GM21526 (cell line): Measurements from ENCODE around the gene DDX56.
"Not testable (repeated sequence)": the region's sequence is repeated elsewhere in the genome, so short reads cannot be mapped to it uniquely, and the experiment has no call there.

Experiments
- ATAC-seq: cut with Tn5 transposase; IDR thresholded peaks from one replicate; pipeline ENCODE4 v1.9.1; 2021; ENCODE audit warnings: moderate library complexity; ENCODE audit not compliant: unreplicated experiment, low FRiP score

DDX56 gene

GRCh38 chr7:44599222-44599621 is 25.5 kb upstream of the DDX56 start:
- no peak for ATAC-seq

DNA sequence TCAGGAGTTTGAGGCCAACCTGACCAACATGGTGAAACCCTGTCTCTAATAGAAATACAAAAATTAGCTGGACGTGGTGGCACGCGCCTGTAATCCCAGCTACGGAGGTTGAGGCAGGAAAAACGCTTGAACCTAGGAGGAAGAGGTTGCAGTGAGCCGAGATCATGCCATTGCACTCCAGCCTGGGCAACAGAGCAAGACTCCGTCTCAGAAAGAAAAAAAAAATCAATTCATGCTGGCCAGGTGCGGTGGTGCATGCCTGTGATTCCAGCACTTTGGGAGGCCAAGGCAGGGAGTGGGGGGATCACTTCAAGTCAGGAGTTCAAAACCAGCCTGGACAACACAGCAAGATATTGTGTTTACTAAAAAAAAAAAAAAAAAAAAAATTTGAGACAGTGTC is 23.5 kb upstream of the DDX56 start:
- not testable (repeated sequence) for ATAC-seq

DNA sequence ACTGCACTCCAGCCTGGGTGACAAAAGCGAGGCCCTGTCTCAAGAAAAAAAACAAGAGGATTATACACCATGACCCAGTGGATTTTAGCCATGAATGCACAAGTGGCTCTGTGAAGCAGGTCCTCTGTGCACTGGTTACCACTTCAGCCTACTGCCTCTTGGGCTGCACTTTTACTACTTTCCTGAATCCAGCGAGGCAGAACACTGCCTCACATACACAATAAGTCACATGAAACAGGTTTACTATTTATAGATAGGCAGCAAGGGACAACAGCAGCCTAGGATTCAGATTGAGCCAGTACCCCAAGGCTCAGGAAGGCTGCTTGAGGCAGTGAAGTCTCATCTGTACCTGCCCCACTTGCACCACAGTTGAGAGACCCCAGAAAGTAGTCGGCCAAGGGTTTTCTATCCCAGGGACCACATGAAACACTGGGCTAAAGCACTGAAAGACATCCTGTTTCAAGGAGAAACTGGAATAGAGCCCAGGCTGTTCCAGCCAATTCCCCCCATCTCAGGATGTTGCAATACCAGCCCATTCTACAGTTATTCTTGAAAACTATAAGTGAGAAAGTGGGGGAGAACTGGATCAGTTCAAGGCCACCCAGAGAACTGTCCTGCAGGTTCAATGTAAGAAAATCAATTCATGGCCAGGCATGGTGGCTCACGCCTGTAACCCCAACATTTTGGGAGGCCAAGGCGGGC is 22.4 kb upstream of the DDX56 start:
- no peak for ATAC-seq

DNA sequence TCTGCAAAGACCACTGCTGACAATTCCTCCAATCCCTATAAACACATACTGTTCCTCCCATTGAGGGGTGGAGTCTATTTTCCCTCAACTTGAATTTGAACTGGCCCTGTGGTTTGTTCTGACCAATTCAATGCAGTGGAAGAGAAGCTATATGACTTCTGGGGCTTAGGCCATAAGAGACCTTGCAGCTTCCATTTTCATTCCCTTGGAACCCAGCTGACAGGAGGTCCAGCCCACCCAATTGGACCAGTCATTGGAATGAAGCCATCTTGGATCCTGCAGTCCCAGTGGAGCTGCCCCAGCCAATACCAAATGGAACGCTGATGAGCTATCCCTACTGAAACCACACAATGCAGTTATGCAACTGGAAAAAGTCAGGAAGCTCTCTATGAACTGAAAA is 17.2 kb upstream of the DDX56 start:
- no peak for ATAC-seq

- no peak for ATAC-seq
These were observed 14.4 kb upstream of the DDX56 start for GRCh38 chr7:44587843-44588711.

GRCh38 chr7:44583146-44583865 is 9.6 kb upstream of the DDX56 start:
- ATAC-seq, result no peak

DNA sequence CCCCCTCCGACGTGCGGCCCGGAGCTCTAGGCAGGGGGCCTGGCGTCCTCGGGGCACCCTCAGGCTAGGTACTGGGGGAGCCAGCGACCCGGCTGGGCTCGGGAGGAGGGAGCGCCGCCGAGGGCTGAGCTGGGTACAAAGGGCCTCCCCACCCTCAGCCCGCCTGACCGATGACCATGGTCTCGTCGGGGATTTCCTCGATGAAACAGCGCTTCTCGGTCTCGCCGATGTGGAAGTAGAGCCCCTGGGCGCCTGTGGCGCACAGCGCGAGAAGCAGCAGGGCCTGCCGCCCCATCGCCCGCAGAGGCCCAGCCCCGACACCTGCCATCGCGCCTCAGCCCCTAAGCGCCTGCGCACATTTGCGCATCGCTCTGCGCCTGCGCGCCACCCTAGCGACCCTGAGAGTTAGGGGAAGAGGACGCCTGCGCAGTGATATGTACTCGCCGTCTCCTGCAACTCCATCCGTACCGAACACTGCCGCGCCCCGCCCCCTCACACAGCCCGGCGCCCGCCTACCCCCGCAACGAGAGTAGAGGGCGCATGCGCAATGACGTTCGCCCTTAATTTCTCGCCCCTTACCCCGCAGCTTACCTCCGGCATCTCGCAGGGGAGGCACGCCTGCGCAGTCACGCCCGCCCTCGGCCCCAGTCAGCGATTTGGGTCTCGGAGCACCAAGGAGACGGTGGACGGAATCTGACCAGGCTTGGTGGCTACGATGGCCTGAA is 8.3 kb upstream of the DDX56 start, which contains the start of gene TMED4:
TMED4 (minus strand) TSS at position 353 of the 725 bp plus-strand sequence; CDS start at position 328, 25 bp downstream.
- peak; percentile 81 for ATAC-seq

DNA sequence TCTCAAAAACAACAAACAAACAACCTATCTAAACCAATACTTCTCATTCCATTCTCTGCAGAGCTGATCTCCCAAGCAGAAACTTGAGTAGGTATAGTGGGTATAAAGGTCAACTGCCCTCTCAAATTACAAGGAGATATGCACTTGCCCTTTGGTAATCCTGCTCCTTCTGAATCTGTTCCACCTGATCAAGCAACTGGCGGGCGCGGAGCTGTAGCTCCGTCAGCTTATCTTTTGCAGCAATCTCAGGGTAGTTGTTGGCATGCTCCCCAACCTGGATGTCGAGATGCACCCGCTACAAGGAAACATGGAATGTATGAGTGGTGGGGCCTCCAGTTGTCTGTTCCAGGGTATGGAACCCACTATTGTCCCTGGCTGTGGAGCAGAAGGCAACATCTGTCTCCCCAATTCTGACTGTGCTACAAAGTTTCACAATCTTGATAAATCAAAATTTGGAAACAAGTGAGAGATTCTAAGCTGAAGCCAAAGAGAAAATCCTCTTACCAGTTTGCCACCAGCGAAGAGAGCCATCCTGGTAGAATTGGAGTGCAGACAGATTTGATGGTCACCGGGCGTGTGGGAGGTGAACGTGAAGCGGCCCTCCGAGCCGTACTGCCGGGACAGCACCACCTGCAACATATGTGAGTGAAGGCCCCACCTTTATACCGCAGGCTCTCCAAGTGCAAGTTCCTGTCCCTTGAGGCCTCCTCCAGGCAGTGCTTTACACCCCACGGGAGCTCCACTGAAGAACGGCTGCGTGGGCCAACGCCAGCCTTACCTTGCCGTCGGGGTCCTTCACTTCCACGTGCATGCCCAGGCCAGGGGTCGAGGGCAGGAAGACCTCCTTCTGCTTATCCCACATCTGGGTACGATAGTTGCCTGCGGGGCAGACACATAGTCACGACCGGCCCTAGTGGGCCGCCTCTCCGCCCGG is 7.5 kb upstream of the DDX56 start:
- peak; percentile 31 for ATAC-seq

GRCh38 chr7:44576228-44576627 is 2.5 kb upstream of the DDX56 start:
- ATAC-seq, result no peak

DNA sequence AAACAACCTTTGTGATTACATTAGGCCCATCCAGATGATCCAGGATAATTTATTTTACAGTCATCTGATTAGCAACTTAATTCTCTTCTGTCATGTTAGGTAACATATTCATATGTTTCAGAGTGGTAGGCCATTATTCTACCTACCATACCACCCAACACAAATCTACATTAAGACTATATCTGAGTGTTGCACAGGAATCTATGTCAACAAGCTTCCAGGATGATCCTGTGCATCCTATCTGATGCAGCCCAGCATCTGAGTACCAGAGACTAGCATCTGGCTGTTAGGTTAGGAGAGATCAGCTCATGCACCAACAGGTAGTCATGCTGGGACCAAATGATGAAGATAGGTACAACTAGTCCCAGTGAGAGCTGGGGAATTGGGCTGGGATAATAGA is 1.3 kb upstream of the DDX56 start:
- ATAC-seq, result no peak

GRCh38 chr7:44574287-44574872 is 672 bp upstream of the DDX56 start:
- ATAC-seq, result no peak

GRCh38 chr7:44572771-44573170 is 937 bp downstream of the DDX56 start:
- no peak for ATAC-seq

DNA sequence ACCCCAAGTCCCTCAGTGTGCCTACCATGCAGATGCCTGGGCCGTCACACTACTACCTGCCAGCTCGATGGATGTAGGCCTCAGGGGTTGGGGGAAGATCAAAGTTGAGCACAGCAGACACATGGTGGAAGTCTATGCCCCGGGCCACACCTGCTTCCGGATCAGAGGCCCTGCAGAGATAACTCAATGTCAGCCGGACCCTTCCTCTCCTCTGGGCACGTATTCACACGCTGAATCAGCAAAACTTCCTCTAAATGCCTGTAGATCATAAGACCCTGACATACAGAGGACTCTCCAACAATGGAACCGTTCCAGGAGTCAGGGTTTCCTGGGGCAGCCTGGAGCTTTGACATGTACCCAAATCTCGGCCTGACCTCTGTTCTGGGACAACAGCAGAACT is 3.7 kb downstream of the DDX56 start:
- no peak for ATAC-seq

DNA sequence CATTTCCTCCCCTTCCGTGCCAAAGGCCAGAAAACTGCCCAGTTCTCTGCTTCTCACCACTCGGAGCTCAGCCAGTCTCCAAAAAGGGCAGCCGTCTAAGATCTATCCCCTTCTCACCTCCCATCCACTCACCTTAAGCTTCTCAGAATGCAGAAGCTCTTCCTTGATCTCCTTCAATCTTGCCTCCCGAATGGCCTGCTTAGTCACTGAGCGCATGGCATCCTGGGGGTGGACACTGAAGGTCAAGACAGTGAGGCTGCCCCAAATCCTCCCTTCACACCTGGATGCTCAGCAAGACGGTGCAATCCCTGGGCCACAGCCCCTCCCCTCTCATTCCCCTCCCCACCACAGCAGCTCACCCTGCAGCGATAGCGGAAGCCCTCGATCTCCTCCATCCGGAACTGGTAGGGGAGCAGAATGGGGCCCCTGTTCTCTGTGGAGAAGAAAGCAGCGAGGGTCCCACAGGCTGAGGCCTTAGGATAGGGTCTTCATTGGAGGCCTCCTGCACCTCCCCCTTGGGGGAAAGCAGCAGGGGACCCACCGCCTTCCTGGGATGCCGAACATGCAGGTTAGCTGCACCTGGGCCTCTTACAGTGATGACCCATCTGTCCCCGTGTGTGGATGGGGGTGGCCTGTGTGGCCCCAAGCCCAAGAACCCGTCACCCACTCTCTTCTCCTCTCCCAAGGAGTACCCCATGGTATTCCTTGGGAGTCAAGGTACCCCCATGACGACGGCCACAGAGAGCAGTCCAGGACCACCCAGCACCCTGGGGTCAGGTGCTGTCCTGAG is 4.7 kb downstream of the DDX56 start:
- no peak for ATAC-seq

DNA sequence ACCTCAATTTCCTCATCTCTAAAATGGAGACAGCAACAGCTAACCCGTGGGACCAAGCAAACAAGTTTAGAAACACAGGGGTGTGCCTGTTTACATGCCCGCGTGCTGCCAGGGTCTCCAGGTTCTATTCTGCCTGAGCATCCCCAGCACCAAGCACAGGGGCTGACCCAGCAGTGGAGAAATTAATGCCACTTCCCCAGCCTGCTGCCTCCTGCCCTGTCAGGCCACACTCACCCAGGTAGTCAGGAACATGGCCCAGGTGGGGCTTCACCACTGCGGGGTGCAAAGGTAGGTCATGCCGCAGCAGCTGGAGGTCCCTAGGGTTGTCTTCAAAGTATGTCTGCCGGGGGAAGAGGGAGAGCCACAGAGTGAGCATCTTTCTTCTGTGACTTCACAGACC is 5.8 kb downstream of the DDX56 start:
- ATAC-seq, result no peak

DNA sequence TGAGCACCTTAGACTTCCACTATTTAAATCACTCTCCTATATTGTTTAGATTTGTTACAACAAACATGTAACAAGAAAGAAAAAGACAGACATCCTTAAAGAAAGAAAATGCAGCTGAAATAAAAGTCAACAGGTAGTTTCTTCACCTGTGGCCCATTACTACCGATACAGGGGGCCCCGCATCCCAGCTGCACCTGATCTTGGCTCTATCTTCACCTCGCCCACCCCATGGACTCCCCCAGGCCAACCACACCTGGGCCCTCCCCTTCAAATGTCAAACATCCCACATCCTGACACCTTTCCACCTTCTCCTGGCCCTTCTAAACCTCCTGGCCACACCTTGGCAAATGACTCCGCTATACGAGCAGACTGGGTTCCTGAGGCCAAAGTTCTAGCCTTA is 7.0 kb downstream of the DDX56 start:
- ATAC-seq, result no peak

GRCh38 chr7:44565795-44566559 is 7.7 kb downstream of the DDX56 start:
- ATAC-seq, result no peak
